Measurements from ENCODE around the gene C14orf119. TPM values are rescaled to one million over a fixed set of nuclear protein-coding genes. Genes with fewer than 3 reads are reported as not detected.

C14orf119 gene
- total RNA-seq, 2 donors from 2014 or later: 41.2 to 55.2 TPM

DNA sequence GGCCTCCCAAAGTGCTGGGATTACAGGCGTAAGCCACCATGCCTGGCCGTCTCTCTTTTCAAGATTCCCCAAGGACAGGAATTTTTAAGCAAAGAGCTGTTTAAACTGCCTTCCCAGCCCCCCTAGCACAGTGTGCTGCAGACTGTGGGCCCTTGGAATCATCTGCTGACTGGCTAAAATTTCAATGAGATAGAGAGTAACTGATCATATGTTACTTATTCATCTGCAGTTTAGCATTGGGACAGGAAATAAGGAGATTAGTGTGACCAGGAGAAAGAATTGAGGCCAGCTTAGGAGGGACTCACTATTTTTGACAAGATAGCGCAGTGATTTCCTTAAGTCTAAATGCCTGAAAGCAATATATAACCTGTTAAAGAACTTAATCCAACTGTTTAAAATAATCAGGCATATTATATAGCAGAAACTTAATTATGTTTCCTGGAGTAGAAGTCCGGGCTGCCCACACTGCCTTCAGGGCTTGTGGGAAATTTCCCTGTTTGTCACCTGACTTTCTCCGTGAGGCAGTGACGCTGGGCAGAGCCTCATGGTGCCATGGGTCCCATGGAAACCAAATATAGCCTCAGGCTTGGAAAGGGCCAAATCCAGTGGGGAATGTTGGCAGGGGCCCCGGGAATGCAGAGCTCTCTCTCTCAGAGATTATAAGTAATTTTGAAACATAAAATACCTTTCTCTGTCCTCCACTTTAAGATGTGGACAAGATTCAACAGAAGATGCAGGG, 46.6 kb downstream of the C14orf119 start:
- Mint-ChIP-seq H3K4me3 (no peak overlapping the region), H3K27ac (no peak overlapping the region), H3K9me3 (no peaks in the 10 kb centered on the region), H3K27me3 (peaks cover 0 to 9% of the 10 kb centered on the region in 2 donors), H3K4me1 (ENCODE audit: low read depth in 2 of 2) (no peaks in the 10 kb centered on the region), H3K36me3 (no peaks in the 10 kb centered on the region)
- no peak for ATAC-seq
- DNase-seq (ENCODE audit: low spot score): peak; percentile 18

DNA sequence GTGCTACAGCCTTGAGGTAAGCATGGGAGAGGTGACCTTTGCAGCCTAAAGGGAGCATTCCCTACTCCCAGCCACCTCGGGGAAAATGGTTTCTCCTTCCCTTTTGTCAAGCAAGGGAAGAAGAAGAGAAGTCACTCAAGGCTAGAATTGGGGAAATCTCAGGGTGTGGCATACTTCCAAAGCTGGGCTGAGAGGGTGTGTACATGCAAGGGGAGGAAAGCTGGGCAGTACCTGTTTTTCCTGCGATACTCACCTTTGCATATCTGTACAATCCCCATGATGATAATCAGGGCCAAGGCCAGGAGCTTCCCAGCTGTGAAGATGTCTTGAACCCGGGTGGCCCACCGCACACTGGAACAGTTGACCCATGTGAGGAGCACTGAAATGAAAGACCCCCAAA, 47.5 kb downstream of the C14orf119 start:
- H3K9me3 Mint-ChIP-seq: no peaks in the 10 kb centered on the region
- no peaks in the 10 kb centered on the region for H3K4me1 Mint-ChIP-seq (ENCODE audit: low read depth in 2 of 2)
- DNase-seq (ENCODE audit: low spot score): peak; percentile 32
- ATAC-seq: no peak
- no peak overlapping the region for H3K4me3 Mint-ChIP-seq
- no peaks in the 10 kb centered on the region for H3K36me3 Mint-ChIP-seq
- peaks cover 5 to 12% of the 10 kb centered on the region in 2 donors for H3K27me3 Mint-ChIP-seq
- H3K27ac Mint-ChIP-seq: no peak overlapping the region

DNA sequence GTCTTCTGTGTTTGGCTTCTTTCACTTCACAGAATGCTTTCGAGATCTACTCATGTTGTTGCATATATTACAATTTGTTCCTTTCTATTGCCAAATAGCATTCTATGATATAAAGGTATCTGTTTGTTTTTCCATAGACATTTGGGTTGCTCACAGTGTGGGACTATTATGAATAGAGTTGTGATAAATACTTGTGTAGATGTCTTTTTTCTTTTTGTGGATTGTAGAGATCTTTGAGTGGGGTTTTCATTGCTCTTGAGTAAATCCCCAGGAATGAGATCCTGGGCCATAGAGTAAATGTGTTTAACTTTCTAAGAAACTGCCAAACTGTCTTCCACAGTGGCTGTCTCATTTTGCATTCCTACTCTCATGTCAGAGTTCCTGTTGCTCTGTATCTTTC, 48.6 kb downstream of the C14orf119 start:
- no peaks in the 10 kb centered on the region for H3K4me1 Mint-ChIP-seq (ENCODE audit: low read depth in 2 of 2)
- no peak overlapping the region for H3K4me3 Mint-ChIP-seq
- no peak for DNase-seq (ENCODE audit: low spot score)
- no peaks in the 10 kb centered on the region for H3K36me3 Mint-ChIP-seq
- peaks cover 5 to 12% of the 10 kb centered on the region in 2 donors for H3K27me3 Mint-ChIP-seq
- H3K27ac Mint-ChIP-seq: no peak overlapping the region
- ATAC-seq: no peak
- no peaks in the 10 kb centered on the region for H3K9me3 Mint-ChIP-seq

DNA sequence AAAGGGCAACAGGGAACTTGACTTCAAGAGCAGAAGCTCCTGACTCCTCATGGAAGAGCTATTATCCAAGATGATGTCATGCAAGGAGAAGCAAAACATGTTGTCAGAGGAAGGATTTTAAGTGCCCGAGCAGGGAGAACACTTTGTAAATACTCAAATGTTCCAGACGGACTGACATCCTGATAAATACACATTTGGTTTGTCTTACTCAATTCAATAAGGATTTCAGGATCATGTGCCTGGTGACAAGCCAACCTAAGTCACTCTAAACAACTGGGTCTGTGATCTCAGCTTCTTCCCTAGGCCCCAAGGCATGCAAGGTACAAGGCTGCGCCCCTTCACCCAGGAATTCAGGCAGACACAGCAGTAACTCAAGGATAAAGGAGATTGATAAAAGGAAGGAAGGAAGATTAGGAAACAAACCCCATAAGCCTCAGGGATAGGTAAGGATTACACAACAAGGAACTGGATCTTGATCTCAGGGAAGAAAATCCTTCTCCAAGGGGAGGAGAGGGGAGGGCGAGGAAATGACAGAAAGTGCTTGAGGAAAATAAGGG, 50.6 kb downstream of the C14orf119 start:
- ATAC-seq: no peak
- Mint-ChIP-seq H3K9me3 (no peaks in the 10 kb centered on the region), H3K36me3 (no peaks in the 10 kb centered on the region), H3K27ac (no peak overlapping the region), H3K4me3 (no peak overlapping the region), H3K4me1 (ENCODE audit: low read depth in 2 of 2) (no peaks in the 10 kb centered on the region), H3K27me3 (peaks cover 13% of the 10 kb centered on the region in 2 donors)
- DNase-seq (ENCODE audit: low spot score): peak; percentile 20

DNA sequence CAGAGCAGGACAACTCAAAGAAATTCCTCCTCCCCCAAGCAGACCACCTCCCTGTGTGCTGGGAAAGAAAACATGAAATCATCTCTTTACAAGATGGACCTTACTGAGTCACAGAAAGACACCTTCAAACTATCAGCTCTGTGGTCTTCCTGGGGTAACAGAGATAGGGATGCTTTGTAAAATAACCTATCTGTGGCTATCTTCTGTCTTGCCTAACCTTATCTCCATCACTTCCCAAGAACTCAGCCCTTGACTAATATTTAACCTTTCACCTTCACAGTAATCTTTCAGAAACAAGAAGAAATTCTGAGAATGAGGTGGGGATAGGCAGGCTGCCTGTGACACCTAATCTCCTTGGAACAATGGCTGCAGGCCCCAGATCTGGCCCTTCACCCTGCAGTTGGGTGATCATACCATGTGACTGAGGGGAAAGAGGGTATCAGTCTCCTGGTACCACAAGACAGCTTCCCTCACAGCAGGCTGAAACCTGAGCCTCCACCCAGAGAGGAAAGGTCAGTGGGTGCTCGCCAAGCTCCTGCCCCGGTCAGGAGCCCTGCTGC, 51.1 kb downstream of the C14orf119 start:
- H3K36me3 Mint-ChIP-seq: no peaks in the 10 kb centered on the region
- H3K4me1 Mint-ChIP-seq (ENCODE audit: low read depth in 2 of 2): no peaks in the 10 kb centered on the region
- no peak overlapping the region for H3K27ac Mint-ChIP-seq
- DNase-seq (ENCODE audit: low spot score) (peak; percentile 8), ATAC-seq (peak in 1 of 2 donors; percentile 66)
- peaks cover 13% of the 10 kb centered on the region in 2 donors for H3K27me3 Mint-ChIP-seq
- no peak overlapping the region for H3K4me3 Mint-ChIP-seq
- H3K9me3 Mint-ChIP-seq: no peaks in the 10 kb centered on the region

DNA sequence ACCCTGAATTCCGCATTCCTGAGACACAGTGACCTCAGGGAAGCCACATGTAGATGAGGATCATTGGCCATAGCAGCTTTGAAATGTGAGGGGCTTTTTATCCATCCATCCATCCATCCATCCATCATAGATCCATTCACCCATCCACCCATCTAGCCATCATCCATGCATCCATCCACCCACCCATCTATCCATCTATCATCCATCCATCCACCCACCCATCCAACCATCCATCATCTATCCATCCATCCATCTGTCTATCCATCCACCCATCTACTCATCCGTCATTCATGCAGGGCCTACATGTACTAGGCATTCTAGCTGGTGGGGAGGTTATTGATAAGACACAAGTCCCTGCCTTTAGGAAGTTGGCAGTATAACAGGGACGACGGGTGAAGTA, 51.7 kb downstream of the C14orf119 start:
- DNase-seq (ENCODE audit: low spot score) (no peak), ATAC-seq (no peak)
- Mint-ChIP-seq H3K36me3 (no peaks in the 10 kb centered on the region), H3K4me3 (no peak overlapping the region), H3K27ac (no peak overlapping the region), H3K27me3 (peaks cover 13% of the 10 kb centered on the region in 2 donors), H3K4me1 (ENCODE audit: low read depth in 2 of 2) (no peaks in the 10 kb centered on the region), H3K9me3 (no peaks in the 10 kb centered on the region)

DNA sequence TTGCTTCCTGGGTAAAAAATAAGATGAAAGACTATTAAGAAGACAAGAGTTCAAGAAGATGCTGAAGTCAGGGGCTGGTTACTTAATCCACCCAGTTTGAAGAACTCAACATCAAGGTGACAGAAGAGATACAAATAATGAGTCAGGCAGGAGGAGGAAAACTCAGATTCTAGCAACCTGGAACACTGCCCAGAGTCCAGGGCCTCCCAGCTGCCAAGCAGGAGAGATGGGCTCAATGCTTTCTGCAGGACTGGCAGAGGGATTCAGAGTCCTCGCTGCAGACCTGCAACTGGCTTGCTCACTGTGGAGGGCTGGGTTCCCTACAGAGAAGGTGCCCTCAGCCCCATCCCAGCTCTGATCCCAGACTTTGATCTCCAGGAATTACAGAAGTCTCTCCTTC, 52.4 kb downstream of the C14orf119 start:
- Mint-ChIP-seq H3K4me1 (ENCODE audit: low read depth in 2 of 2) (no peaks in the 10 kb centered on the region), H3K27me3 (peaks cover 13% of the 10 kb centered on the region in 2 donors), H3K36me3 (no peaks in the 10 kb centered on the region), H3K27ac (no peak overlapping the region), H3K4me3 (no peak overlapping the region), H3K9me3 (no peaks in the 10 kb centered on the region)
- ATAC-seq: no peak
- no peak for DNase-seq (ENCODE audit: low spot score)

DNA sequence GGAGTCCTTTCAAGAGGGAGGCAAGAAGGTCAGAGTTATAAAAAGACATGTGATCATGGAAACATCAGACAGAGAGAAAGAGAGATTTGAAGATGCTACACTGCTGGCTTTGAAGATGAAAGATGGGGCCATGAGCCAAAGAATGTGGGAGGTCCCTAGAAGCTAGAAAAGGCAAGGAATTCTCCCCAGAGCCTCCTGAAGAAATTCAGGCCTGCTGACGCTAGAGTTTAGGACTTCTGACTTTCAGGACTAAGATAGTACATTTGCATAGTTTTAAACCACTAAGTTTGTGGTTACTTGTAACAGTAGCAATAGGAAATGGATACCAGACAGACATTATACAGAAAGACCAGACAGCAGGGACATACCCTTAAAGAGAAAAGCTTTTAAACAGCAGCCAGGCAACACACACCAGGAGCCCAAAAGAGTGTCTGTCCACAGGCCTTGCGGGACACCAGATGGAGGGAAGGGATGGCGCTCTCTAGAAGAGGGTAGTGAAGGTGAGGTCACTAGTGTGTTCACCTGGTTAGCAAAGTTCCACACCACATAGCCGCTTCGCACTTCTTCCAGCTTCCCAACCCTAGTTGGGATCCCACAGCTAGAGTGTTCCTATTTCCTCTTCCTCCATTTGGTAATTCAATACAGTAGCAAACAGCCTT, 53.4 kb downstream of the C14orf119 start:
- no peak overlapping the region for H3K4me3 Mint-ChIP-seq
- no peaks in the 10 kb centered on the region for H3K9me3 Mint-ChIP-seq
- DNase-seq (ENCODE audit: low spot score) (peak; percentile 8), ATAC-seq (peak in 1 of 2 donors; percentile 52)
- no peak overlapping the region for H3K27ac Mint-ChIP-seq
- H3K27me3 Mint-ChIP-seq: peaks cover 13 to 14% of the 10 kb centered on the region in 2 donors
- H3K4me1 Mint-ChIP-seq (ENCODE audit: low read depth in 2 of 2): no peaks in the 10 kb centered on the region
- H3K36me3 Mint-ChIP-seq: no peaks in the 10 kb centered on the region

DNA sequence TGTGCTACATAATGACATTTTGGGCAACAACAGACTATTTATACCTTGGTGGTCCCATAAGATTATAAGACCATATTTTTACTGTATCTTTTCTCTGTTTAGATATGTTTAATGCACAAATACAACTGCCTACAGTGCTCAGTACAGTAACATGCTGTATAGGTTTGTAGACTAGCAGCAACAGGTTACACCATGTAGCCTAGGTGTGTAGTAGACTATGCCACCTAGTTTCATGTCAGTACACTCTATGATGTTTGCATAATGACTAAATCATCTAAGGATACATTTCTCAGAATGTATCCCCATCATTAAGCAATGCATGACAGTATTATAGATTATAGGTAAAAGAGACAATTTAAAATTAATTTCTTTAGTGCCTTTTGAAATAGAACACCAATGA, 54.4 kb downstream of the C14orf119 start:
- Mint-ChIP-seq H3K4me3 (no peak overlapping the region), H3K27me3 (peaks cover 13 to 14% of the 10 kb centered on the region in 2 donors), H3K9me3 (no peaks in the 10 kb centered on the region), H3K4me1 (ENCODE audit: low read depth in 2 of 2) (no peaks in the 10 kb centered on the region), H3K27ac (no peak overlapping the region), H3K36me3 (no peaks in the 10 kb centered on the region)
- ATAC-seq: no peak
- DNase-seq (ENCODE audit: low spot score): no peak

Other genes starting within 250 kb of the C14orf119 start
- 10 to 100 TPM; 53.4 to 60.4 TPM for gene LRP10, start 223.8 kb upstream of the C14orf119 start, total RNA-seq
- gene REM2, start 212.3 kb upstream of the C14orf119 start, total RNA-seq: under 1 TPM in 1 of 2 donors, not detected in 1; 0.43 TPM
- 10 to 100 TPM; 88.2 to 94.1 TPM for gene RBM23, start 176.4 kb upstream of the C14orf119 start, total RNA-seq
- 100 to 1,000 TPM; 108 to 171 TPM for gene PRMT5, start 166.1 kb upstream of the C14orf119 start, total RNA-seq
- 10 to 100 TPM; 34.4 to 56.8 TPM for gene HAUS4, start 138.4 kb upstream of the C14orf119 start, total RNA-seq
- 1 to 10 TPM in 1 of 2 donors, under 1 TPM in 1; 0.17 to 2.1 TPM for gene AJUBA, start 113.0 kb upstream of the C14orf119 start, total RNA-seq
- gene C14orf93, start 85.4 kb upstream of the C14orf119 start, total RNA-seq: 10 to 100 TPM in 1 of 2 donors, 1 to 10 TPM in 1; 2.8 to 10.8 TPM
- 100 to 1,000 TPM; 102 to 121 TPM for gene PSMB5, start 60.6 kb upstream of the C14orf119 start, total RNA-seq
- not detected for gene PSMB11, start 53.3 kb upstream of the C14orf119 start, total RNA-seq
- 1 to 10 TPM in 1 of 2 donors, under 1 TPM in 1; 0.73 to 1.0 TPM for gene CDH24, start 38.0 kb upstream of the C14orf119 start, total RNA-seq
- 100 to 1,000 TPM; 186 to 250 TPM for gene ACIN1, start 369 bp upstream of the C14orf119 start, total RNA-seq
- gene CIROP, start 9.5 kb downstream of the C14orf119 start, total RNA-seq: not detected
- gene CEBPE, start 23.8 kb downstream of the C14orf119 start, total RNA-seq: not detected
- gene SLC7A8, start 88.2 kb downstream of the C14orf119 start, total RNA-seq: 1 to 10 TPM in 1 of 2 donors, under 1 TPM in 1; 0.07 to 3.5 TPM
- gene RNF212B, start 142.4 kb downstream of the C14orf119 start, total RNA-seq: not detected
- gene HOMEZ, start 190.6 kb downstream of the C14orf119 start, total RNA-seq: 1 to 10 TPM; 5.8 to 7.8 TPM
- gene PPP1R3E, start 207.4 kb downstream of the C14orf119 start, total RNA-seq: 10 to 100 TPM; 12.4 to 18.7 TPM
- 10 to 100 TPM; 17.5 to 26.3 TPM for gene BCL2L2, start 211.3 kb downstream of the C14orf119 start, total RNA-seq
- 100 to 1,000 TPM; 182 to 274 TPM for gene PABPN1, start 226.0 kb downstream of the C14orf119 start, total RNA-seq

Measured in natural killer cell treated with Interleukin-12 subunit alpha and Interleukin-12 subunit beta and Interleukin-15 and Interleukin-18, amount 100 ng/mL, for 72 hours (primary cell).